Measurements from ENCODE around the gene PLEKHH2. TPM values are rescaled to one million over a fixed set of nuclear protein-coding genes. Genes with fewer than 3 reads are reported as not detected.

PLEKHH2 gene
- total RNA-seq, 1 donor from 2014 or later = 79.4 TPM

- no peak for DNase-seq (ENCODE audit: low spot score)
These were observed 173.4 kb downstream of the PLEKHH2 start for GRCh38 chr2:43810452-43810851.

GRCh38 chr2:43810888-43811287 lies 173.8 kb downstream of the PLEKHH2 start:
- no peak for DNase-seq (ENCODE audit: low spot score)

GRCh38 chr2:43812006-43812405 lies 174.9 kb downstream of the PLEKHH2 start:
- DNase-seq (ENCODE audit: low spot score) = no peak

GRCh38 chr2:43812947-43813346 lies 175.9 kb downstream of the PLEKHH2 start:
- DNase-seq (ENCODE audit: low spot score) = no peak

GRCh38 chr2:43814711-43815110 lies 177.7 kb downstream of the PLEKHH2 start:
- DNase-seq (ENCODE audit: low spot score) = no peak

Other genes with a start within 250 kb of the PLEKHH2 start
- gene THADA, start 41.2 kb upstream of the PLEKHH2 start, total RNA-seq (ENCODE audit: insufficient read depth, low replicate concordance) = 65.0 TPM
- 1.2 TPM for gene C1GALT1C1L, start 39.2 kb downstream of the PLEKHH2 start, total RNA-seq (ENCODE audit: insufficient read depth, low replicate concordance)
- gene DYNC2LI1, start 136.8 kb downstream of the PLEKHH2 start, total RNA-seq (ENCODE audit: insufficient read depth, low replicate concordance) = 44.1 TPM
- gene ABCG5, start 201.6 kb downstream of the PLEKHH2 start, total RNA-seq (ENCODE audit: insufficient read depth, low replicate concordance) = 0.96 TPM
- 0.96 TPM for gene ABCG8, start 201.7 kb downstream of the PLEKHH2 start, total RNA-seq (ENCODE audit: insufficient read depth, low replicate concordance)

Measured in umbilical cord (tissue), 2 donors.